Measurements from ENCODE around the gene KDM4D. TPM values are rescaled to one million over a fixed set of nuclear protein-coding genes. Genes with fewer than 3 reads are reported as not detected.

Gene KDM4D
- total RNA-seq, 2 donors from 2014 or later = 0.54 to 1.9 TPM

- peak overlapping the region; percentile 37 to 78 for H3K27ac ChIP-seq
- DNase-seq (ENCODE audit: low spot score) (no peak), ATAC-seq (ENCODE audit: insufficient number of reproducible peaks, low FRiP score, low read depth) (no peak)
- no peaks in the 10 kb centered on the region for H3K9me3 ChIP-seq
- no peaks in the 10 kb centered on the region for H3K27me3 ChIP-seq (replicated peaks; ENCODE audit: insufficient read depth)
- H3K36me3 ChIP-seq = peaks cover 26% of the 10 kb centered on the region
- TF ChIP-seq, protein P1, sequence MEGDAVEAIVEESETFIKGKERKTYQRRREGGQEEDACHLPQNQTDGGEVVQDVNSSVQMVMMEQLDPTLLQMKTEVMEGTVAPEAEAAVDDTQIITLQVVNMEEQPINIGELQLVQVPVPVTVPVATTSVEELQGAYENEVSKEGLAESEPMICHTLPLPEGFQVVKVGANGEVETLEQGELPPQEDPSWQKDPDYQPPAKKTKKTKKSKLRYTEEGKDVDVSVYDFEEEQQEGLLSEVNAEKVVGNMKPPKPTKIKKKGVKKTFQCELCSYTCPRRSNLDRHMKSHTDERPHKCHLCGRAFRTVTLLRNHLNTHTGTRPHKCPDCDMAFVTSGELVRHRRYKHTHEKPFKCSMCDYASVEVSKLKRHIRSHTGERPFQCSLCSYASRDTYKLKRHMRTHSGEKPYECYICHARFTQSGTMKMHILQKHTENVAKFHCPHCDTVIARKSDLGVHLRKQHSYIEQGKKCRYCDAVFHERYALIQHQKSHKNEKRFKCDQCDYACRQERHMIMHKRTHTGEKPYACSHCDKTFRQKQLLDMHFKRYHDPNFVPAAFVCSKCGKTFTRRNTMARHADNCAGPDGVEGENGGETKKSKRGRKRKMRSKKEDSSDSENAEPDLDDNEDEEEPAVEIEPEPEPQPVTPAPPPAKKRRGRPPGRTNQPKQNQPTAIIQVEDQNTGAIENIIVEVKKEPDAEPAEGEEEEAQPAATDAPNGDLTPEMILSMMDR (IDR thresholded peaks at IDR 0.05) = no peak
- peak overlapping the region; percentile 92 for H3K4me3 ChIP-seq
- peaks cover 9 to 11% of the 10 kb centered on the region in 2 donors for H3K4me1 ChIP-seq (ENCODE audit: control insufficient read depth in 1 of 2, low read depth in 2 of 2)
These were observed 810 bp upstream of the KDM4D start for GRCh38 chr11:94972700-94973098.

DNA sequence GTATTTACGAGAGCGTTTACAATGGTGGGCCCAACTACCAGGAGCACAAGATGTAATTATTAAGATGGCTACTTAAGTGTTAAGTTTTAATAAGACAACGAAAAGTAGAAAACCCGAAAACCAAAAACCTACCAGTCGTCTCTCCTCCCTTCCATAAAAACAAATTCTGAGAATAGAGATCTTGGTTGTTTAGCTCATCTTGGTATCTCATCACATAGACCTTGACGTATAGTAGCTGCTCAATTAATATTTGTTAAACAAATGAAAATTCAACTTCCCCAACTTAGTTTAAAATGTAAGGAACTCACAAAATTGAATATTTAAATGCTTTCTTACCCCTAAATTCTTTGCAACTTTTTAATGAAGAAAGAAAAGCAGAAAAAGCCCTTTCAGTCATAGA is 669 bp downstream of the KDM4D start:
- H3K9me3 ChIP-seq = no peaks in the 10 kb centered on the region
- H3K27ac ChIP-seq = peak overlapping the region in 1 of 2 donors; percentile 78
- no peak for DNase-seq (ENCODE audit: low spot score)
- peaks cover 9 to 11% of the 10 kb centered on the region in 2 donors for H3K4me1 ChIP-seq (ENCODE audit: control insufficient read depth in 1 of 2, low read depth in 2 of 2)
- peaks cover 13% of the 10 kb centered on the region for H3K36me3 ChIP-seq
- no peak for ATAC-seq (ENCODE audit: insufficient number of reproducible peaks, low FRiP score, low read depth)
- no peaks in the 10 kb centered on the region for H3K27me3 ChIP-seq (replicated peaks; ENCODE audit: insufficient read depth)
- H3K4me3 ChIP-seq = peak overlapping the region; percentile 92
- TF ChIP-seq, protein P1 (IDR thresholded peaks at IDR 0.05) = no peak

DNA sequence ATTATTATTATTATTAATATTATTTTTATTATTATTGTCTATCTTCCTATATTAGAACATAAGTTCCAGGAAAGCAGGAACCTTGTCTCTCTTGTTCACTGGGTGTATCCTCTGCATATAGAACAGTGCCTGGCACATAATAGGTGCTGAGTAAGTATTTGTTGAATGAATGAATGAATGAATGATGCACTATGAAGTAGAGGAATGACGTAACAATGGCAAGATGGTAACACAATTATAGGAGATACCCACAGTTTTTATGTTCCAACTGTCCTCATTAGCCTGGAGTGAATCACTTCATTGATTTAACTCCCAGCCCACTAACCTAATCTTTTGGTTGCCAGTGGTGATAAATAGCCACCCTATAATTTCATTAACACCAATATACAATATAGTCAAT is 2.1 kb downstream of the KDM4D start:
- peaks cover 4% of the 10 kb centered on the region for H3K36me3 ChIP-seq
- no peak overlapping the region for H3K27ac ChIP-seq
- H3K9me3 ChIP-seq = no peaks in the 10 kb centered on the region
- TF ChIP-seq, protein P1 (IDR thresholded peaks at IDR 0.05) = no peak
- DNase-seq (ENCODE audit: low spot score) (no peak), ATAC-seq (ENCODE audit: insufficient number of reproducible peaks, low FRiP score, low read depth) (no peak)
- H3K4me1 ChIP-seq (ENCODE audit: control insufficient read depth in 1 of 2, low read depth in 2 of 2) = peaks cover 9 to 11% of the 10 kb centered on the region in 2 donors
- H3K4me3 ChIP-seq = no peak overlapping the region
- H3K27me3 ChIP-seq (replicated peaks; ENCODE audit: insufficient read depth) = no peaks in the 10 kb centered on the region

DNA sequence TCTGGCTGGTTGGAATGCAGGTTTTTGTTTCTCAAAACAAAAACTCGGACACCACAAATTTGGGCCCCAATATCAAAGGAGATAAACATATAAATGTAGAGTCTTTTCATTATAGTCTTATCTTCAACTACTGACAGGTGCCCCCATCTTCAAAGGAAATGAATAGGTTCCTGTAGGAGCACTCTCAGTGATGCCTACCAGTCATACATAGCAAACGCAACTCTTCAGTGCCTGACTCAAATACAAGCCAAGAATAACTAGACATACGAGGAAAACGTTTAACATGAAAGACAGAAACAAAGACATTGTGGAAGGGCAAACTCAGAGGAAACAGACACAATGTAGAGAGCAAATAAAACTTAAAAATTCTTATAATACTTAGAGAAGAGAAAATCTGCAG is 13.9 kb downstream of the KDM4D start:
- TF ChIP-seq, protein P1 (IDR thresholded peaks at IDR 0.05) = no peak
- Histone ChIP-seq H3K4me1 (ENCODE audit: control insufficient read depth in 1 of 2, low read depth in 2 of 2) (no peaks in the 10 kb centered on the region), H3K27ac (no peak overlapping the region), H3K9me3 (no peaks in the 10 kb centered on the region), H3K36me3 (no peaks in the 10 kb centered on the region), H3K27me3 (replicated peaks; ENCODE audit: insufficient read depth) (no peaks in the 10 kb centered on the region), H3K4me3 (no peak overlapping the region)
- DNase-seq (ENCODE audit: low spot score) (no peak), ATAC-seq (ENCODE audit: insufficient number of reproducible peaks, low FRiP score, low read depth) (no peak)

DNA sequence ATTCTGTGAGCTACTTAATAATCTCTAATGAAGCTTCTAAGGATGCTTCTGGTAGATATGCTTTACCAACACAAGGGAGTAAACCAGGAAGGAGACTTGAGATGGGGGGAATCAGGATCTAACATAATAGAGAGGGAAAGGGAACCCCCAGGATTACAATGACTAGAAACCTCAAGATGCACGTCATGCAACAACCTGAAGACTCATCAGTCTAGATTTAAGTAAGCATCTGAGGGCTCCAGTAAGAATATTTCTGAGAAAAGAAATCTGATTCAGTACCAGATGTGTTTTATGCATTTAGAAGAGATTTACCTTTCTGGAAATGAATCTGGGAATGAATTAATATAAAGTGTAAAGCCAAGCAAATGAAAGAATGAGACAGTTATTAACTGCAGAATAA is 15.2 kb downstream of the KDM4D start:
- Histone ChIP-seq H3K27me3 (replicated peaks; ENCODE audit: insufficient read depth) (no peaks in the 10 kb centered on the region), H3K4me1 (ENCODE audit: control insufficient read depth in 1 of 2, low read depth in 2 of 2) (no peaks in the 10 kb centered on the region), H3K9me3 (no peaks in the 10 kb centered on the region), H3K4me3 (no peak overlapping the region), H3K36me3 (no peaks in the 10 kb centered on the region), H3K27ac (no peak overlapping the region)
- ATAC-seq (ENCODE audit: insufficient number of reproducible peaks, low FRiP score, low read depth) = no peak
- no peak for DNase-seq (ENCODE audit: low spot score)
- TF ChIP-seq, protein P1 (IDR thresholded peaks at IDR 0.05) = no peak

Data from thoracic aorta (tissue), 2 donors.